HG03565 (cell line): ENCODE measurements around the gene PRPSAP1.
"Not testable (repeated sequence)": the region's sequence is repeated elsewhere in the genome, so short reads cannot be mapped to it uniquely, and the experiment has no call there.

Source experiments
- ATAC-seq: cut with Tn5 transposase; IDR thresholded peaks from one replicate; pipeline ENCODE4 v1.9.1; 2021; ENCODE audit warnings: mild to moderate bottlenecking, moderate library complexity; ENCODE audit not compliant: unreplicated experiment

The PRPSAP1 gene

GRCh38 chr17:76327696-76328095, 26.0 kb downstream of the PRPSAP1 start:
- no peak for ATAC-seq

GRCh38 chr17:76326306-76326705, 27.4 kb downstream of the PRPSAP1 start:
- no peak for ATAC-seq

DNA sequence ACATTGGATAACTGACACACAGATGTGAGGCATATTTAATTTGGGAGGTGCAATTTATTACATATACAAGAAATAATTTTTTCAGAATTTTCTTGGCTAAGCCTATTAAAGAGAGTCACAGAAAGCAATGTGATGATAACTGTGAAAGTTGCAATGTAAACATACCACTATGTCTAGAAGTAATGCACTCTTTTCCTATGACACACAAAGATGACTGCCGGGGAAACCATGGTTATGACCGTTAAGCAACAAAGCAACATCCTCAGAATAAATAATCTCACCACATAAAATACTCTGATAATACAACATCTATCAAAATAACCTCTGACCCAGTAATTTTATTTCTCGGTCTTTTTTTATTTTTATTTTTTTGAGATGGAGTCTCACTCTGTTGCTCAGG, 35.1 kb downstream of the PRPSAP1 start:
- no peak for ATAC-seq

GRCh38 chr17:76317535-76317934, 36.2 kb downstream of the PRPSAP1 start:
- ATAC-seq = no peak

DNA sequence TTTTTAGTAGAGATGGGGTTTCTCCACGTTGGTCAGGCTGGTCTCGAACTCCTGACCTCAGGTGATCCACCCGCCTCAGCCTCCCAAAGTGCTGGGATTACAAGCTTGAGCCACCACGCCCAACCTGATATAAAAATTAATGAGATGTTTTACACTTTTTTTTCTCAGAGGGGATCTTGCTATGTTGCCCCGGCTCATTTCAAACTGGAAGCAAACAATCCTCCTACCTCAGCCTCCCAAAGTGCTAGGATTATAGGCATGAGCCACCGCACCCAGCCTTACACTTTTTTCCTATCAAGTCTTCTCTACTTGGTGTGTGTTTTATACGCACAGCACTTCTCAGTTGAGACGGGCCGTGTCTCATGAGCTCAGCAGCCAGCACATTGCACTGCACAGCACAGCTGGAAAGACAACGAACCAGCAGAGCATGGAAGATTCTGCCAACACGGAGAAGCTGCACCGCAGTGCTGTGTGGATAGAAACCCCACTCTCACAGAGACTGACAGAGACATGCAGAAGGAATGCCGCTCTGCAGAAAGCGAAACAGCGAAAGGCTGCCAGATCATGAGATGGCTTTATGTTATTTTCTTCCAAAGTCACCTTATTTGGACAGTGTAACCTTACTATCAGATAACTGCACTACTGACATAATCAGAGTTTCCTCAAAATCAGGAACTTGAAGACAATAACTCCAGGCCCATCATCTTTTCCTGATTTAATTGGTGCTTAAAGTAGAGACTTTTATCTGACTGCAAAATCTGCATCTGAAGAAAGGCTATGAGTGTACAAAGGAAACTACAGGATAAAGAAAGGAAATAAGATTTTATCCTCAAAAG, 39.1 kb downstream of the PRPSAP1 start:
- ATAC-seq = no peak

DNA sequence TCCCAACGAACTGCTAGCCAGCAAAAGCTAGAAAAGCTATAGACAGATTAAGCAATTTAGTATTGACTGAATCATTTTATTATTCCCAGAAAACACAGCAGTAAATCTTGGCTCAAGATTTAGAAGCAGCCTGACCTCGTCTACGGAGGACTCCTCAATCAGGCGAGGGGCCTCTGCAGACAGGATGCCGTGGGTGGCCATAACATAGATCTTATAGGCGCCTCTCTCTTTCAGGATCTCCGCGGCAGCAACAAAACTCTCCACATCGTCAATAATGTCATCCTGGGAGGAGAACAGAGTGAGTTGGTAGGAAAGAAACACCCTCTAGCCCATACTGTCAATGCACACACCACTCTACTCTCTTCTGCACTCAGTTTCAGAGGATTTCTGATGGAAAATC, 41.0 kb downstream of the PRPSAP1 start:
- ATAC-seq = no peak

DNA sequence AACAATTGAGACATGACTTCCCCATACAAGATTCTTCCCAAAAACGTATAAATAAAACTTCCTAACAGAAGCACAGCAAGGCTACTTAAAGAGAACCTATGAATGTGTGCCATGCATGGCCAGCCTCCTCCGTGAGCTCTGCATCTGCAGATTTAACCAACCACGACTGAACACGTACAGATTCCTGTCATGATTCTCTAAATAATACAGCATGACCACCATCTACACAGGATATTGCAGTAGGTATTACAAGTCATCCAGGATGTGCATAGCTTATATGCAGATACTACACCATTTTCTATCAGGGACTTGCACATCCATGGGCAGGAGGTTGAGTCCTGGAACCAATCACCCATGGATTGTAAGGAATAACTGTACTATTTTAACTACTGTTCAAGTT, 44.3 kb downstream of the PRPSAP1 start:
- no peak for ATAC-seq

DNA sequence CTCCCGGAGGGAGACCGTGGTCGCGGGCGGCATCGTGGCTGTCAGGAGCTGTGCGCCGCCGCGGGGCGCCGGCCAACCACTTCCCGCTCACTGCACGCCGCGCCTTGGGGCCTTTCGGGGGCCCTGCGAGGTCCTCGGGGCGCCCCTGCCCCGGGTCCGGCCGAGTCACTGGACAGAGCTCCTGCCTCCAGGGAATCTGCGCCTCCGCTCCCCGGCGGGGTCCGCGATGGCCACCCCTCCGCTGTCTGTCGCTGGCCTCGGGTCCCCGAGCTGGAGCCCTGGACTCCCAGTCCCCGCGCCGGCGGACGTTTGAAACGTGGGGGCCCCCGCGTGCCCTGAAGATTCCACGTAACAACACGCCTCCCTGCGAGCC, 45.8 kb downstream of the PRPSAP1 start, which contains the start of gene QRICH2:
TSS of gene QRICH2 (minus strand) at position 311 of the 373 bp plus-strand sequence. CDS start at position 33, 278 bp downstream.
- ATAC-seq = no peak

DNA sequence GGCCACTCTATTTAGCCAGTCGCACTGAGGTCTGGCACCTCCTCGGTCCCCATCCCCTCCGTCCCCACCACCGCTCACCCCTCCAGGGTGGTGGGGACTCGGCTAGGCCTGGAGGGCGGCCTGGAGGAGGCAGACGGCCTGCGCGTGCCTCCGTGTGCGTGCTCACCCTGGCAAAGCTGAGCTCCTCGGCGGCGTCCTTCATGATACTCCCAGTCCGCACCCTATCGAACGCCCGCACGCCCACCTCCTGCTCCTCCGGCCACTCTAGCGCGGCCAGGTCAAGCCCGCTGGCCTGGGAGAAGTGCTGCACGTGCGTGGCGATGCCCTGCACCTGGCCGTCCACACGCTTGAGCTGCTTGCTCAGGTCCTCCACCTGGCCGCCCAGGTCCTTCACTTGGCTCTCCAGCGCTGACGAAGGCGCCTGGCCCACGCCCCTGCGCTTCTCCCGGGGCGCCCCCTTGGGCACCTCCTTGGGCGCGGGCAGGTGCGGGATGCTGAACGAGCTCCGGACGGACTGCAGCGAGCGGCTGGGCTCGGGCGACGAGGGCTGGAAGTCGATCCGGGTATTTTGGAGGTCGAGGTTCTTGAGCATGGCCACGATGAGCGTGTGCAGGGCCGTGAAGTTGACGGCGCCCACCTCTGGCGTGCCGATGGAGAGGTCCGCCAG, 46.3 kb downstream of the PRPSAP1 start:
- ATAC-seq = no peak

- ATAC-seq = not testable (repeated sequence)
These were observed 48.6 kb downstream of the PRPSAP1 start for GRCh38 chr17:76305135-76305454.

- no peak for ATAC-seq
These were observed 49.2 kb downstream of the PRPSAP1 start for GRCh38 chr17:76304226-76305134.

- no peak for ATAC-seq
These were observed 56.3 kb downstream of the PRPSAP1 start for GRCh38 chr17:76297436-76297835.

- ATAC-seq = no peak
These were observed 56.8 kb downstream of the PRPSAP1 start for GRCh38 chr17:76296889-76297288.

- no peak for ATAC-seq
These were observed 57.5 kb downstream of the PRPSAP1 start for GRCh38 chr17:76296186-76296585.

DNA sequence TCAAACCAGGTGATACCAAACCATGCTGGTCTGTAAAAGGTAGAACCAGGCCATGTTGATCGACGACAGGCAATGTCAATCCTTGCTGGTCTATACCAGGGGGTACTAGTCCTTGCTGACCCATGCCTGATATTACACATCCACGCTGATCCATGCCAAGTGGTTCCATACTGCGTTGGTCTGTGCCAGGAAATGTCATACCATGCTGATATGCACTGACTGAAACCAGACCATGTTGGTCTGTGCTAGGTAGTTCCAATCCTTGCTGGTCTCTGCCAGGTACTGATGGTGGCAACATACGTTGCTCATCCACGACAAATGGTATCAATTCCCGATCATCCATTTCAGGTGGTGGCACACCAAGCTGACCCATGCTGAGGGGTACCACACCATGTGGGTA, 60.6 kb downstream of the PRPSAP1 start:
- no peak for ATAC-seq

- ATAC-seq = no peak
These were observed 61.1 kb downstream of the PRPSAP1 start for GRCh38 chr17:76292567-76292966.

GRCh38 chr17:76281573-76282371, 71.9 kb downstream of the PRPSAP1 start:
- ATAC-seq = no peak

- ATAC-seq = no peak
These were observed 73.1 kb downstream of the PRPSAP1 start for GRCh38 chr17:76280650-76281049.

GRCh38 chr17:76279742-76280287, 73.9 kb downstream of the PRPSAP1 start:
- no peak for ATAC-seq
